K562 (cell line): ENCODE data around the gene ANKRD27. TPM values are rescaled to one million over a fixed set of nuclear protein-coding genes. Genes with fewer than 3 reads are reported as not detected.

Experiments used
- ATAC-seq: fragments of 200-7000 bp; cut with Tn5 transposase; 3 replicates; pipeline ENCODE4 v1.9.1; 2020; ENCODE audit warnings: moderate library complexity
- Bru-seq: library from RNA; stranded (reverse); fragments of 400-500 nt; gene quantifications from one replicate; lab custom pipeline; 2021; lab: Mats Ljungman, UMichigan
- BruChase-seq, 2 experiments: library from RNA; stranded (reverse); fragments of 400-500 nt; gene quantifications; one replicate each; lab custom pipeline; 2021; lab: Mats Ljungman, UMichigan
- BruUV-seq: library from RNA; stranded (reverse); fragments of 400-500 nt; replicated peaks from 2 replicates; lab custom pipeline; 2021; lab: Mats Ljungman, UMichigan
- CTCF ChIA-PET: fragments of 300-600 bp; formaldehyde crosslinking; extraction: SDS; loops from one replicate; lab custom pipeline; 2021; ENCODE audit warnings: low intra/inter-chr PET ratio; lab: Yijun Ruan, JAX
- POLR2A ChIA-PET: fragments of 300-600, 350-650 bp; sonication (Branson Sonifier 250); formaldehyde crosslinking; extraction: SDS; loops from one replicate; lab custom pipeline; 2021; ENCODE audit warnings: antibody characterized with exemption, inconsistent platforms; lab: Yijun Ruan, JAX
- DNase-seq, 4 experiments: peaks; one replicate each; pipeline versions ENCODE4 v3.0.0 to v3.0.0-alpha.2; 2011 to 2018; ENCODE audit warnings: low spot score in 3 of 4, mixed read lengths in 3 of 4; ENCODE audit errors: extremely low read depth in 1 of 4
- FAIRE-seq: peaks from 2 replicates; lab custom pipeline; 2011; peaks lifted over from hg19 to GRCh38; lab: Jason Lieb, UNC
- H2AFZ ChIP-seq: 2 replicates; pipeline ENCODE4 v1.6.0; 2011; ENCODE audit warnings: low read depth, low read length, control low read depth, inconsistent platforms
- H3K27ac ChIP-seq: fragments of 200-600 bp; 3 replicates; pipeline ENCODE4 v1.8.0; 2011; ENCODE audit warnings: low read depth, mild to moderate bottlenecking, control low read depth, inconsistent platforms, low read length, moderate library complexity, mixed read lengths; ENCODE audit errors: extremely low read depth
- H3K27me3 ChIP-seq, 2 experiments: fragments of 300-600 bp in 1 of 2; 2 replicates in 1 of 2; 3 replicates in 1 of 2; pipeline versions ENCODE4 v1.6.0 to v1.8.0; 2011; ENCODE audit warnings: inconsistent platforms in 2 of 2, low read length in 2 of 2, mild to moderate bottlenecking in 1 of 2, mixed read lengths in 1 of 2, moderate library complexity in 1 of 2; ENCODE audit not compliant: control insufficient read depth in 2 of 2, insufficient read depth in 2 of 2
- H3K36me3 ChIP-seq: fragments of 300-600 bp; 3 replicates; pipeline ENCODE4 v1.8.0; 2011; ENCODE audit warnings: mild to moderate bottlenecking, low read length, inconsistent platforms; ENCODE audit not compliant: control insufficient read depth, insufficient read depth
- H3K4me1 ChIP-seq, 2 experiments: fragments of 200-600 bp in 1 of 2; replicated peaks in 1 of 2; 2 replicates in 1 of 2; 3 replicates in 1 of 2; pipeline versions ENCODE4 v1.5.1 to v1.8.0; 2011; ENCODE audit warnings: inconsistent platforms in 2 of 2, low read length in 2 of 2, mild to moderate bottlenecking in 1 of 2, mixed read lengths in 1 of 2, moderate library complexity in 1 of 2; ENCODE audit not compliant: control insufficient read depth in 2 of 2, insufficient read depth in 2 of 2
- H3K4me2 ChIP-seq: 2 replicates; pipeline ENCODE4 v1.6.1; 2011; ENCODE audit warnings: low read length, control low read depth, inconsistent platforms, mixed read lengths; ENCODE audit not compliant: insufficient read depth
- H3K4me3 ChIP-seq: fragments of 200-600 bp; sonication (generic), shearing (Covaris generic); 2 replicates; pipeline ENCODE4 v1.5.1; 2016; ENCODE audit warnings: control low read depth, inconsistent platforms
- H3K79me2 ChIP-seq: fragments of 200-600 bp; 3 replicates; pipeline ENCODE4 v1.8.0; 2011; ENCODE audit warnings: low read length, inconsistent platforms; ENCODE audit not compliant: control insufficient read depth, insufficient read depth
- H3K9ac ChIP-seq, 2 experiments: 2 replicates each; pipeline versions ENCODE4 v1.6.0 to v1.6.1; 2011; ENCODE audit warnings: low read depth in 2 of 2, low read length in 2 of 2, control low read depth in 1 of 2, inconsistent platforms in 1 of 2, mild to moderate bottlenecking in 1 of 2, mixed read lengths in 1 of 2; ENCODE audit not compliant: insufficient read depth in 1 of 2
- H3K9me1 ChIP-seq: one replicate; pipeline ENCODE4 v1.6.0; 2011; ENCODE audit warnings: inconsistent platforms, mild to moderate bottlenecking, low read length, moderate library complexity; ENCODE audit not compliant: control insufficient read depth, insufficient read depth
- H3K9me3 ChIP-seq: replicated peaks from 2 replicates; pipeline ENCODE4 v1.5.1; 2011; ENCODE audit warnings: low read depth, low read length, inconsistent platforms; ENCODE audit not compliant: control insufficient read depth, insufficient read depth
- H4K20me1 ChIP-seq: replicated peaks from 2 replicates; pipeline ENCODE4 v1.6.1; 2011; ENCODE audit warnings: low read length, inconsistent platforms, mixed read lengths; ENCODE audit not compliant: control insufficient read depth, insufficient read depth
- BCOR ChIP-seq: fragments of 450-650 bp; IDR thresholded peaks from 2 replicates; pipeline ENCODE4 v1.6.1; 2016
- FOXJ3 ChIP-seq: sonication (generic); formaldehyde crosslinking; IDR thresholded peaks from 2 replicates; pipeline ENCODE4 v1.4.0; 2020; ENCODE audit warnings: mild to moderate bottlenecking, missing genetic modification reagents
- FOXK1 ChIP-seq: sonication (generic); formaldehyde crosslinking; IDR thresholded peaks from 2 replicates; pipeline ENCODE4 v1.8.0; 2022; ENCODE audit warnings: missing genetic modification reagents, mild to moderate bottlenecking, borderline replicate concordance
- HOXB6 ChIP-seq: fragments of 250-450 bp; sonication (Bioruptor Pico); IDR thresholded peaks from 2 replicates; pipeline ENCODE4 v1.5.1; 2022; ENCODE audit warnings: mild to moderate bottlenecking, borderline replicate concordance
- MCM3 ChIP-seq: fragments of 450-650 bp; IDR thresholded peaks from 2 replicates; pipeline ENCODE4 v1.6.1; 2016
- PML ChIP-seq: IDR thresholded peaks from 2 replicates; pipeline ENCODE4 v1.6.1; 2012; ENCODE audit warnings: low read length, inconsistent platforms
- RBM14 ChIP-seq: fragments of 200-400 bp; formaldehyde crosslinking; IDR thresholded peaks from 2 replicates; pipeline ENCODE4 v1.6.1; 2018; ENCODE audit warnings: low read depth, mild to moderate bottlenecking, low read length, moderate library complexity, borderline replicate concordance; ENCODE audit not compliant: insufficient read depth
- SMAD3 ChIP-seq: fragments of 450-650 bp; formaldehyde crosslinking; conservative IDR thresholded peaks from 2 replicates; pipeline ENCODE4 v1.4.0; 2020; ENCODE audit warnings: mild to moderate bottlenecking
- ZBTB43 ChIP-seq: sonication (generic); formaldehyde crosslinking; IDR thresholded peaks from 2 replicates; pipeline ENCODE4 v1.8.0; 2023; ENCODE audit warnings: mild to moderate bottlenecking, missing genetic modification reagents
- ZC3H4 ChIP-seq: sonication (generic); formaldehyde crosslinking; IDR thresholded peaks from 2 replicates; pipeline ENCODE4 v1.9.0; 2021; ENCODE audit warnings: missing genetic modification reagents, borderline replicate concordance
- ZNF76 ChIP-seq: fragments of 250-450 bp; sonication (Bioruptor Pico); IDR thresholded peaks from 2 replicates; pipeline ENCODE4 v1.4.0; 2020; ENCODE audit warnings: mild to moderate bottlenecking, moderate library complexity, borderline replicate concordance
- WGBS: fragments of 100-300 bp; shearing (Covaris generic); methylation state at CpG from one replicate; pipeline ENCODE4 v1.1.6; 2016; ENCODE audit warnings: low coverage, mixed read lengths; ENCODE audit not compliant: insufficient coverage; ENCODE audit errors: missing lambda C conversion rate; 5-methylcytosine and 5-hydroxymethylcytosine counted together
- in situ Hi-C: fragments of 300-500 bp; cut with MboI; formaldehyde crosslinking; loops from 4 replicates; pipeline ENCODE4 v1.15.0; 2018; ENCODE audit warnings: inconsistent platforms, mixed read lengths
- intact Hi-C: fragments of 100-400 bp; cut with micrococcal nuclease; formaldehyde crosslinking; loops from 2 replicates; pipeline ENCODE4 v1.14.2; 2022
- long read RNA-seq, 3 experiments: library from polyadenylated mRNA in 2 of 3; library from RNA in 1 of 3; unstranded in 2 of 3; stranded (forward) in 1 of 3; transcript quantifications; one replicate each; pipeline ENCODE4 v2.0.0, GENCODE V29; 2019 to 2022
- polyA minus RNA-seq, 3 experiments: library from RNA; depleted of rRNA, polyadenylated mRNA; stranded (reverse); fragments of >200 nt; gene quantifications; 2 replicates each; pipeline ENCODE4 v1.2.3, GENCODE V29; 2011
- polyA plus RNA-seq, 8 experiments: library from polyadenylated mRNA; depleted of rRNA in 4 of 8; stranded (reverse) in 5 of 8; unstranded in 3 of 8; fragments of >200 nt; fragmentation: Nextera tagmentation in 2 of 8; fragmentation: Illumina TruSeq in 1 of 8; extraction: Ambion mirVana in 2 of 8; extraction: Trizol in 1 of 8; gene quantifications; 2 replicates each; pipeline versions ENCODE4 v1.2.1 to v1.2.3, GENCODE V29; 2011 to 2014; ENCODE audit warnings: inconsistent platforms in 1 of 8, missing spikeins in 1 of 8
- total RNA-seq, 7 experiments: library from RNA; depleted of rRNA in 6 of 7; stranded (reverse); fragments of >200 nt in 6 of 7; fragmentation: Illumina TruSeq in 2 of 7; extraction: Trizol in 2 of 7; gene quantifications; 2 replicates each; pipeline versions ENCODE4 v1.2.1 to v1.2.3, GENCODE V29; 2011 to 2021; ENCODE audit warnings: low replicate concordance in 1 of 7

Gene ANKRD27
- total RNA-seq (2011; cell fraction: chromatin; rRNA removed; ENCODE audit: low replicate concordance), result 164 and 173 TPM in 2 replicates
- 94.1 and 96.4 TPM in 2 replicates for total RNA-seq (2011; cell fraction: nucleolus; rRNA removed)
- total RNA-seq (2011; cell fraction: nucleoplasm; rRNA removed), result 75.4 and 97.2 TPM in 2 replicates
- total RNA-seq (2014; rRNA removed) (42.2 and 48.9 TPM in 2 replicates), total RNA-seq (2014; rRNA removed; fragmentation: Illumina TruSeq; extraction: Trizol) (52.4 and 56.9 TPM in 2 replicates), total RNA-seq (2015; rRNA removed; fragmentation: Illumina TruSeq; extraction: Trizol) (64.0 and 66.2 TPM in 2 replicates), total RNA-seq (2021) (71.3 and 74.0 TPM in 2 replicates), polyA plus RNA-seq (2011; rRNA removed) (61.4 and 67.2 TPM in 2 replicates), polyA plus RNA-seq (2014; fragmentation: Illumina TruSeq; extraction: Trizol) (54.3 and 60.2 TPM in 2 replicates), polyA plus RNA-seq (2014; fragmentation: Nextera tagmentation; extraction: Ambion mirVana) (1 to 10 TPM; 5.3 to 7.2 TPM), polyA plus RNA-seq (2014; rRNA removed) (46.7 and 54.2 TPM in 2 replicates), polyA minus RNA-seq (2011; rRNA and poly(A)+ RNA removed) (97.7 and 99.1 TPM in 2 replicates), Bru-seq, nascent RNA (percentile 77 among the genes with signal in this experiment), BruChase-seq, experiment 1, labeled RNA remaining after a 2-hour chase (percentile 79 among the genes with signal in this experiment), BruChase-seq, experiment 2, labeled RNA remaining after a 6-hour chase (percentile 83 among the genes with signal in this experiment)
- polyA plus RNA-seq (2011; cell fraction: cytosol; rRNA removed), result 35.5 and 45.2 TPM in 2 replicates
- polyA plus RNA-seq (2011; cell fraction: nucleus; rRNA removed), result 59.3 and 73.4 TPM in 2 replicates
- 52.4 and 57.0 TPM in 2 replicates for polyA plus RNA-seq (2012)
- polyA minus RNA-seq (2011; cell fraction: cytosol; rRNA and poly(A)+ RNA removed), result 33.7 and 42.9 TPM in 2 replicates
- polyA minus RNA-seq (2011; cell fraction: nucleus; rRNA and poly(A)+ RNA removed), result 35.9 and 75.0 TPM in 2 replicates
- long read RNA-seq, experiment 1, full-length matches to known transcripts, result 133 of 300 reads
- long read RNA-seq, experiment 1, partial matches to known transcripts, result 83 of 300 reads
- long read RNA-seq, experiment 1, other reads (novel, unspliced or antisense), result 84 of 300 reads
- long read RNA-seq, experiment 2, full-length matches to known transcripts, result 4 of 45 reads
- long read RNA-seq, experiment 2, partial matches to known transcripts, result 7 of 45 reads
- long read RNA-seq, experiment 2, other reads (novel, unspliced or antisense), result 34 of 45 reads
- long read RNA-seq, experiment 3, full-length matches to known transcripts, result 4 of 17 reads
- long read RNA-seq, experiment 3, partial matches to known transcripts, result 4 of 17 reads
- long read RNA-seq, experiment 3, other reads (novel, unspliced or antisense), result 9 of 17 reads

GRCh38 chr19:32674931-32675719 lies at the start of gene ANKRD27:
TSS of gene ANKRD27 (minus strand) at chr19:32675180. CDS start at chr19:32659015, 16,165 bp downstream.
- peak within 1 kb of the TSS; percentile 91 for H3K4me2 ChIP-seq
- no peaks in the 10 kb centered on the region for H3K9me1 ChIP-seq
- H3K9ac ChIP-seq, result peak within 1 kb of the TSS; percentile 71 to 96
- H3K9me3 ChIP-seq, result no peaks in the 10 kb centered on the region; the same call in 1 of the 2 replicates
- no peaks in the 10 kb centered on the region; the same call in 1 of the 2 replicates for H4K20me1 ChIP-seq
- no TSS peak for BruUV-seq
- ChIA-PET CTCF (no interaction called here), POLR2A (interaction anchor here (1.0 to 1.2 kb wide), 3 partner anchors 9 to 18 kb away, joined by 4 to 6 read pairs (median 4); partner anchors contain the start of gene NUDT19)
- peak; percentile 95 for ATAC-seq
- in situ Hi-C loops, result no loop called here
- FAIRE-seq, result peak; percentile 97
- H3K36me3 ChIP-seq, result peaks cover 10% of the 10 kb centered on the region; the same call in 1 of the 3 replicates
- H3K4me3 ChIP-seq, result peak within 1 kb of the TSS; percentile 92
- WGBS, result under 1% methylated on average over 45 of the region's 75 CpGs
- peak within 1 kb of the TSS; percentile 79 for H3K27ac ChIP-seq
- intact Hi-C loops, result loop anchor here (1.0 to 5.0 kb wide), 2 partner anchors 12 to 93 kb away; partner anchors contain the start of gene PDCD5
- peaks cover 41 to 61% of the 10 kb centered on the region in 2 experiments for H3K4me1 ChIP-seq
- peak; percentile 98 to 99 (median 98) for DNase-seq
- H3K27me3 ChIP-seq, result no peaks in the 10 kb centered on the region
- H2AFZ ChIP-seq, result peak within 1 kb of the TSS; percentile 96
- H3K79me2 ChIP-seq, result peaks cover 49% of the 10 kb centered on the region
- TF ChIP-seq PML (no peak), ZC3H4 (CRISPR knock-in tag) (no peak; the same call in 1 of the 2 replicates), FOXK1 (no peak), RBM14 (no peak), FOXJ3 (CRISPR knock-in tag) (no peak), MCM3 (no peak), ZBTB43 (no peak), ZNF76 (CRISPR knock-in tag) (0 out of 2 replicates have a peak, but pooled peaks have one; percentile 52), HOXB6 (CRISPR knock-in tag) (no peak), SMAD3 (CRISPR knock-in tag) (no peak), BCOR (peak; percentile 77)
